ENCODE results near the gene KDM6B. TPM values are rescaled to one million over a fixed set of nuclear protein-coding genes. Genes with fewer than 3 reads are reported as not detected.

Gene KDM6B
- 0.12 and 0.13 TPM in 2 replicates for polyA plus RNA-seq

GRCh38 chr17:7833795-7834541 is at the start of gene KDM6B:
Gene KDM6B (plus strand): TSS chr17:7834217. CDS start chr17:7845555, 11,338 bp downstream.

GRCh38 chr17:7854851-7855659 is 21.0 kb downstream of the KDM6B start, which contains the start of gene TMEM88:
Gene TMEM88 (plus strand): TSS chr17:7855066. CDS start chr17:7855075, 9 bp downstream.

GRCh38 chr17:7856811-7857712 is 23.0 kb downstream of the KDM6B start, which contains the start of gene NAA38:
Gene NAA38 (minus strand): TSS chr17:7857559. CDS start chr17:7857463, 96 bp downstream.

GRCh38 chr17:7857713-7858521 is 23.9 kb downstream of the KDM6B start, which contains the start of gene CYB5D1:
Gene CYB5D1 (plus strand): TSS chr17:7858003. CDS start chr17:7858135, 132 bp downstream.

Other genes with a start within 250 kb of the KDM6B start
- 5.0 and 6.3 TPM in 2 replicates for gene SOX15, start 244.1 kb upstream of the KDM6B start, polyA plus RNA-seq
- 7.1 and 20.3 TPM in 2 replicates for gene FXR2, start 219.3 kb upstream of the KDM6B start, polyA plus RNA-seq
- 107 and 126 TPM in 2 replicates for gene SAT2, start 206.4 kb upstream of the KDM6B start, polyA plus RNA-seq
- 2.5 TPM in 1 of 2 replicates, not detected in the other for gene SHBG, start 204.1 kb upstream of the KDM6B start, polyA plus RNA-seq
- gene ATP1B2, start 183.3 kb upstream of the KDM6B start, polyA plus RNA-seq: 56.0 and 70.0 TPM in 2 replicates
- gene TP53, start 146.7 kb upstream of the KDM6B start, polyA plus RNA-seq: 3.0 and 3.7 TPM in 2 replicates
- 1.1 and 1.4 TPM in 2 replicates for gene WRAP53, start 145.7 kb upstream of the KDM6B start, polyA plus RNA-seq
- gene EFNB3, start 129.0 kb upstream of the KDM6B start, polyA plus RNA-seq: 2.8 TPM in 1 of 2 replicates, not detected in the other
- 0.16 TPM in 1 of 2 replicates, not detected in the other for gene DNAH2, start 116.5 kb upstream of the KDM6B start, polyA plus RNA-seq
- gene TMEM88, start 20.8 kb downstream of the KDM6B start, polyA plus RNA-seq: 0.30 TPM in 1 of 2 replicates, not detected in the other
- gene NAA38, start 23.3 kb downstream of the KDM6B start, polyA plus RNA-seq: 349 and 437 TPM in 2 replicates
- 3.8 and 6.4 TPM in 2 replicates for gene CYB5D1, start 23.8 kb downstream of the KDM6B start, polyA plus RNA-seq
- gene CHD3, start 54.6 kb downstream of the KDM6B start, polyA plus RNA-seq: 4.2 and 5.0 TPM in 2 replicates
- gene RNF227, start 82.1 kb downstream of the KDM6B start, polyA plus RNA-seq: 0.75 and 0.94 TPM in 2 replicates
- gene KCNAB3, start 95.6 kb downstream of the KDM6B start, polyA plus RNA-seq: 0.58 TPM in 1 of 2 replicates, not detected in the other
- 321 and 349 TPM in 2 replicates for gene TRAPPC1, start 97.7 kb downstream of the KDM6B start, polyA plus RNA-seq
- 0.53 and 3.7 TPM in 2 replicates for gene CNTROB, start 98.0 kb downstream of the KDM6B start, polyA plus RNA-seq
- gene GUCY2D, start 168.4 kb downstream of the KDM6B start, polyA plus RNA-seq: not detected in 2 replicates
- gene ALOX15B, start 204.8 kb downstream of the KDM6B start, polyA plus RNA-seq: not detected in 2 replicates